HCT116 (cell line): ENCODE data around the gene ERC2. TPM values are rescaled to one million over a fixed set of nuclear protein-coding genes. Genes with fewer than 3 reads are reported as not detected.

Source experiments
- ATAC-seq: fragments of 200-7000 bp; cut with Tn5 transposase; 2 replicates; pipeline ENCODE4 v1.9.1; 2020; ENCODE audit warnings: mild to moderate bottlenecking, moderate library complexity
- BruUV-seq: library from RNA; stranded (reverse); fragments of 400-500 nt; replicated peaks from 2 replicates; lab custom pipeline; 2021; lab: Mats Ljungman, UMichigan
- CTCF ChIA-PET: fragments of 300-600 bp; sonication (Branson Sonifier 250); formaldehyde crosslinking; loops from one replicate; lab custom pipeline; 2021; ENCODE audit warnings: antibody characterized with exemption; lab: Charles Lee
- POLR2A ChIA-PET: fragments of 300-600, 350-600 bp; sonication (Branson Sonifier 250); formaldehyde crosslinking; loops from one replicate; lab custom pipeline; 2021; ENCODE audit warnings: antibody characterized with exemption; lab: Charles Lee
- RAD21 ChIA-PET, 2 experiments: fragments of 300-600 bp; sonication (Branson Sonifier 250); formaldehyde crosslinking; loops; one replicate each; lab custom pipeline; 2023; ENCODE audit warnings: low total read pairs in 2 of 2; ENCODE audit not compliant: uncharacterized antibody in 2 of 2, unreplicated experiment in 2 of 2, low non-redundant PET in 1 of 2; lab: Charles Lee
- DNase-seq: peaks from one replicate; pipeline ENCODE4 v3.0.0-alpha.2; 2010; ENCODE audit warnings: low read depth, low spot score
- H2AFZ ChIP-seq: fragments of 200-600 bp; shearing (Covaris generic), sonication (generic); 2 replicates; pipeline ENCODE4 v1.6.1; 2017; ENCODE audit warnings: low read depth, mixed run types, mixed read lengths, antibody characterized with exemption, low read length; ENCODE audit not compliant: poor library complexity, severe bottlenecking
- H3K27ac ChIP-seq: 2 replicates; pipeline ENCODE4 v1.5.1; 2012; ENCODE audit warnings: low read depth, low read length
- H3K27me3 ChIP-seq: fragments of 200-600 bp; sonication (generic); 2 replicates; pipeline ENCODE4 v1.6.1; 2016; ENCODE audit warnings: mixed run types, low read length, mixed read lengths; ENCODE audit not compliant: insufficient read depth
- H3K36me3 ChIP-seq, 2 experiments: fragments of 200-500 bp in 1 of 2; fragments of 200-600 bp in 1 of 2; sonication (Bioruptor generic) in 1 of 2; sonication (generic) in 1 of 2; 2 replicates each; pipeline versions ENCODE4 v1.5.1 to v1.6.1; 2014 to 2016; ENCODE audit warnings: low read length in 2 of 2, inconsistent platforms in 1 of 2, mixed read lengths in 1 of 2, mixed run types in 1 of 2; ENCODE audit not compliant: insufficient read depth in 2 of 2, control insufficient read depth in 1 of 2
- H3K4me1 ChIP-seq, 2 experiments: fragments of 200-600 bp in 1 of 2; sonication (generic) in 1 of 2; 2 replicates each; pipeline versions ENCODE4 v1.5.1 to v1.6.1; 2012 to 2017; ENCODE audit warnings: low read length in 2 of 2, inconsistent platforms in 1 of 2, mild to moderate bottlenecking in 1 of 2, mixed read lengths in 1 of 2, mixed run types in 1 of 2, moderate library complexity in 1 of 2; ENCODE audit not compliant: insufficient read depth in 2 of 2, control insufficient read depth in 1 of 2
- H3K4me2 ChIP-seq: fragments of 200-600 bp; sonication (generic); 2 replicates; pipeline ENCODE4 v1.6.1; 2017; ENCODE audit warnings: mixed run types, low read length, mixed read lengths
- H3K4me3 ChIP-seq, 2 experiments: fragments of 200-600 bp in 1 of 2; sonication (generic) in 1 of 2; replicated peaks in 1 of 2; 2 replicates each; pipeline ENCODE4 v1.5.1; 2011 to 2016; ENCODE audit warnings: low read length in 2 of 2, control low read depth in 1 of 2, low read depth in 1 of 2, mild to moderate bottlenecking in 1 of 2, mixed read lengths in 1 of 2, mixed run types in 1 of 2
- H3K79me2 ChIP-seq: fragments of 200-600 bp; sonication (generic); 2 replicates; pipeline ENCODE4 v1.6.1; 2017; ENCODE audit warnings: mild to moderate bottlenecking, mixed run types, low read length, moderate library complexity, mixed read lengths; ENCODE audit not compliant: insufficient read depth
- H3K9ac ChIP-seq: fragments of 200-600 bp; sonication (generic); 2 replicates; pipeline ENCODE4 v1.6.1; 2016; ENCODE audit warnings: low read length, mixed read lengths
- H3K9me2 ChIP-seq: fragments of 200-600 bp; sonication (generic), shearing (Covaris generic); 2 replicates; pipeline ENCODE4 v1.6.1; 2017; ENCODE audit warnings: mixed run types, mild to moderate bottlenecking, moderate library complexity; ENCODE audit not compliant: insufficient read depth
- H3K9me3 ChIP-seq, 2 experiments: fragments of 200-500 bp in 1 of 2; fragments of 200-600 bp in 1 of 2; sonication (Bioruptor generic) in 1 of 2; sonication (generic) in 1 of 2; 2 replicates each; pipeline ENCODE4 v1.6.1; 2014 to 2017; ENCODE audit warnings: low read length in 2 of 2, mixed read lengths in 2 of 2, inconsistent platforms in 1 of 2, low read depth in 1 of 2, mild to moderate bottlenecking in 1 of 2, mixed run types in 1 of 2, moderate library complexity in 1 of 2; ENCODE audit not compliant: control insufficient read depth in 1 of 2, insufficient read depth in 1 of 2
- H4K20me1 ChIP-seq: fragments of 200-600 bp; sonication (generic), shearing (Covaris generic); 2 replicates; pipeline ENCODE4 v1.6.1; 2017; ENCODE audit warnings: mixed run types, mild to moderate bottlenecking, moderate library complexity; ENCODE audit not compliant: insufficient read depth
- CEBPB ChIP-seq: IDR thresholded peaks from 2 replicates; pipeline ENCODE4 v1.6.1; 2012; ENCODE audit warnings: low read depth
- EGR1 ChIP-seq: IDR thresholded peaks from 2 replicates; pipeline ENCODE4 v1.6.1; 2012; ENCODE audit warnings: low read depth
- ELF1 ChIP-seq: IDR thresholded peaks from 2 replicates; pipeline ENCODE4 v1.6.1; 2012; ENCODE audit warnings: low read depth, borderline replicate concordance
- EZH2 ChIP-seq: fragments of 200-600 bp; sonication (generic); IDR thresholded peaks from 2 replicates; pipeline ENCODE4 v1.6.1; 2017; ENCODE audit warnings: antibody characterized with exemption, mixed run types
- EZH2phosphoT487 ChIP-seq: fragments of 200-600 bp; IDR thresholded peaks from 2 replicates; pipeline ENCODE4 v1.6.1; 2018; ENCODE audit warnings: antibody characterized with exemption, borderline replicate concordance
- FOSL1 ChIP-seq: IDR thresholded peaks from 2 replicates; pipeline ENCODE4 v1.6.1; 2012; ENCODE audit warnings: low read depth
- POLR2A ChIP-seq: IDR thresholded peaks from 2 replicates; pipeline ENCODE4 v1.7.0; 2011; ENCODE audit warnings: borderline replicate concordance; ENCODE audit not compliant: insufficient read depth, insufficient read length; ENCODE audit errors: extremely low read depth
- POLR2AphosphoS5 ChIP-seq: IDR thresholded peaks from 2 replicates; pipeline ENCODE4 v1.6.1; 2011; ENCODE audit warnings: mild to moderate bottlenecking, low read depth, low read length, moderate library complexity
- SIN3A ChIP-seq: IDR thresholded peaks from 2 replicates; pipeline ENCODE4 v1.6.1; 2012; ENCODE audit warnings: low read depth
- SP1 ChIP-seq: IDR thresholded peaks from 2 replicates; pipeline ENCODE4 v1.6.1; 2012; ENCODE audit warnings: low read depth
- SRF ChIP-seq: IDR thresholded peaks from 2 replicates; pipeline ENCODE4 v1.6.1; 2012; ENCODE audit warnings: low read depth
- YY1 ChIP-seq: IDR thresholded peaks from 2 replicates; pipeline ENCODE4 v1.6.1; 2011; ENCODE audit warnings: low read length, low read depth, moderate library complexity, mild to moderate bottlenecking; ENCODE audit not compliant: insufficient replicate concordance; ENCODE audit errors: extremely low read depth
- ZFX ChIP-seq: fragments of 450-650 bp; IDR thresholded peaks from 2 replicates; pipeline ENCODE4 v1.6.1; 2017
- intact Hi-C: fragments of 100-400 bp; cut with micrococcal nuclease; formaldehyde crosslinking; loops from 2 replicates; pipeline ENCODE4 v1.10.0; 2022
- total RNA-seq: library from RNA; stranded (reverse); gene quantifications from one replicate; pipeline ENCODE4 v1.2.1, GENCODE V29; 2021; ENCODE audit not compliant: unreplicated experiment
- TF ChIP-seq, protein P1 (sequence below): IDR thresholded peaks from 2 replicates; pipeline ENCODE4 v1.6.1; 2012

The ERC2 gene
- total RNA-seq, 1 experiment from 2014 or later, result not detected

DNA sequence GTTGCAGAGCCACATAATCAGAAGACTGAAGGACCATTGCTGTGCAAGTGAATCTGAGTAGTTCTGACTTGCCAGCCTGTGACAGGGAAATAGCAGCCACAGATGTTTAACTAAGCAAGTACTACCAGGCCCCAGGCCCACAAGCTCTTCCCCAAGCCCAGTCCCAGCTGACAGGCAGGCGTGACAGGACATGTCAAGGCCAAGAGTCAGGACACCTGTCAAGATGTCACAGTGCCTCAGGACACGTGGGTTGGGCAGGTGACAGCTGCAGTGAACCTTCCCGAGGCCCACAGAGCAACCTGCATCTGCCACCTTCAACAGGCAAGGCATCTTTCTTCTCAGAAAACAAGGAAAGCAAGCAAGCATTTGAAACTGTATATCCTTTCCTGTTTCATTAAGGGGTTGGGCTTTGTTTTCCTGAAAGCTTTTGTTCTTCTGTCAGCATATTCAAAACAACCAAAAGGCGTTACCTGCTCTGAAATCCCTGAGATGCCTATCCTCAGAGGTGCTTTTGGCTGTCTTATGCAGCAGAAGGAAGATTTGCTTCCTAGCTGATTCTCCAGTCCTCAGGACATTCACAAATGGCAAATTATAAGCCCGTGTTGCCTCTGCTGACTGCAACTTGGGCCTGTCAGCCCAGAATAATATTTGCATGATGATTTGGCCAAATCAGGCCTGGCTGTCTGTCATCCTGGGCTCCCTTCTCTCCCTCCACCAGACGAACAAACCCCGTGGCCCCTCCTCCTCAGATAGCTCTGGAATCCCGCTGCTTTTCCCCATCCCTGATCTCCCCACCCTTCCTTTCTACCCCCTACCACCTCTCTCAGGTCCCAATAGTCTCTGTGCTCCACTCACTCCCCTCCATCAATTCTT lies 809.3 kb downstream of the ERC2 start:
- intact Hi-C loops, result no loop called here
- no peak overlapping the region for H3K4me2 ChIP-seq
- TF ChIP-seq POLR2A (no peak), SP1 (no peak), FOSL1 (no peak), EGR1 (no peak), EZH2phosphoT487 (no peak), SIN3A (no peak), ZFX (no peak), EZH2 (no peak), POLR2AphosphoS5 (no peak), CEBPB (no peak), YY1 (no peak), SRF (no peak), ELF1 (no peak)
- TF ChIP-seq, protein P1, sequence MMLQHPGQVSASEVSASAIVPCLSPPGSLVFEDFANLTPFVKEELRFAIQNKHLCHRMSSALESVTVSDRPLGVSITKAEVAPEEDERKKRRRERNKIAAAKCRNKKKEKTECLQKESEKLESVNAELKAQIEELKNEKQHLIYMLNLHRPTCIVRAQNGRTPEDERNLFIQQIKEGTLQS, result no peak
- TF ChIP-seq, all 23 proteins: peak for 0

More for the DNA sequence above, 809.3 kb downstream of the ERC2 start:
- Histone ChIP-seq H3K4me1 (no peaks in the 10 kb centered on the region), H3K79me2 (no peaks in the 10 kb centered on the region), H3K9ac (no peak overlapping the region), H3K9me3 (peaks cover 0 to 4% of the 10 kb centered on the region in 2 experiments; a peak in 2 of 4 replicates), H3K4me3 (no peak overlapping the region), H3K36me3 (no peaks in the 10 kb centered on the region), H4K20me1 (no peaks in the 10 kb centered on the region), H3K27ac (no peak overlapping the region), H3K9me2 (no peaks in the 10 kb centered on the region), H2AFZ (no peak overlapping the region), H3K27me3 (no peaks in the 10 kb centered on the region)
- no peak for ATAC-seq
- BruUV-seq, result no TSS peak
- ChIA-PET RAD21 (no interaction called here), CTCF (no interaction called here), POLR2A (no interaction called here)
- DNase-seq, result no peak
